MM.1S (cell line): Measurements from ENCODE around the gene INTS15.

Experiments used
- DNase-seq: peaks from one replicate; pipeline ENCODE4 v3.0.0-alpha.2; 2015
- H2AFZ ChIP-seq: fragments of 300-600 bp; sonication (generic); 2 replicates; pipeline ENCODE4 v1.6.0; 2016; ENCODE audit warnings: antibody characterized with exemption, low read length
- H3F3A ChIP-seq: fragments of 300-600 bp; sonication (generic); 2 replicates; pipeline ENCODE4 v1.6.1; 2016; ENCODE audit warnings: mild to moderate bottlenecking, antibody characterized with exemption, low read length, moderate library complexity, mixed read lengths; ENCODE audit not compliant: insufficient read depth
- H3K27ac ChIP-seq: fragments of 300-600 bp; sonication (generic); 2 replicates; pipeline ENCODE4 v1.5.1; 2016; ENCODE audit warnings: mild to moderate bottlenecking, low read length
- H3K27me3 ChIP-seq: fragments of 300-600 bp; sonication (generic); replicated peaks from 2 replicates; pipeline ENCODE4 v1.6.0; 2016; ENCODE audit warnings: low read length; ENCODE audit not compliant: insufficient read depth
- H3K36me3 ChIP-seq: fragments of 300-600 bp; sonication (generic); replicated peaks from 2 replicates; pipeline ENCODE4 v1.6.1; 2016; ENCODE audit warnings: mild to moderate bottlenecking, low read length, mixed read lengths; ENCODE audit not compliant: insufficient read depth
- H3K4me1 ChIP-seq: fragments of 300-600 bp; sonication (generic); 2 replicates; pipeline ENCODE4 v1.6.1; 2016; ENCODE audit warnings: low read length, mixed read lengths
- H3K4me2 ChIP-seq: fragments of 300-600 bp; sonication (generic); 2 replicates; pipeline ENCODE4 v1.6.0; 2016; ENCODE audit warnings: low read depth, low read length
- H3K4me3 ChIP-seq: fragments of 300-600 bp; sonication (generic); 2 replicates; pipeline ENCODE4 v1.5.1; 2016; ENCODE audit warnings: low read length, mixed read lengths
- H3K79me2 ChIP-seq: fragments of 300-600 bp; sonication (generic); 2 replicates; pipeline ENCODE4 v1.6.1; 2016; ENCODE audit warnings: mixed run types, low read length, mixed read lengths
- H3K9ac ChIP-seq: fragments of 300-600 bp; sonication (generic); 2 replicates; pipeline ENCODE4 v1.6.1; 2016; ENCODE audit warnings: low read length, mixed read lengths
- H3K9me2 ChIP-seq: fragments of 300-600 bp; sonication (generic); replicated peaks from 2 replicates; pipeline ENCODE4 v1.6.1; 2016; ENCODE audit warnings: mild to moderate bottlenecking, low read length, mixed read lengths; ENCODE audit not compliant: insufficient read depth
- H3K9me3 ChIP-seq: fragments of 300-600 bp; sonication (generic); replicated peaks from 2 replicates; pipeline ENCODE4 v1.6.1; 2016; ENCODE audit warnings: mild to moderate bottlenecking, low read length, mixed read lengths; ENCODE audit not compliant: insufficient read depth
- H4K20me1 ChIP-seq: fragments of 300-600 bp; sonication (generic); 2 replicates; pipeline ENCODE4 v1.6.1; 2016; ENCODE audit warnings: mild to moderate bottlenecking, low read length, moderate library complexity, mixed read lengths; ENCODE audit not compliant: insufficient read depth
- EZH2 ChIP-seq: fragments of 300-600 bp; sonication (generic); optimal IDR thresholded peaks from 2 replicates; pipeline ENCODE3; 2017; ENCODE audit warnings: low read depth, mild to moderate bottlenecking, antibody characterized with exemption, low read length, mixed read lengths
- EZH2phosphoT487 ChIP-seq: fragments of 300-600 bp; sonication (generic); IDR thresholded peaks from 2 replicates; pipeline ENCODE4 v1.6.1; 2018; ENCODE audit warnings: antibody characterized with exemption, low read length
- TF ChIP-seq, protein P1 (sequence below): fragments of 300-600 bp; sonication (generic); IDR thresholded peaks from 2 replicates; pipeline ENCODE4 v1.5.1; 2016; ENCODE audit warnings: antibody characterized with exemption, low read length, mixed read lengths

INTS15 gene

GRCh38 chr7:6553448-6554044, 36.3 kb upstream of the INTS15 start:
- H3K9ac ChIP-seq = no peak overlapping the region
- H3K4me1 ChIP-seq = no peaks in the 10 kb centered on the region
- no peaks in the 10 kb centered on the region for H4K20me1 ChIP-seq
- H2AFZ ChIP-seq = 0 out of 2 replicates have a peak overlapping the region, but pooled peaks have one; percentile 27
- H3K4me2 ChIP-seq = no peak overlapping the region
- no peaks in the 10 kb centered on the region for H3K27me3 ChIP-seq
- H3F3A ChIP-seq = no peaks in the 10 kb centered on the region
- H3K4me3 ChIP-seq = no peak overlapping the region
- H3K27ac ChIP-seq = no peak overlapping the region
- H3K79me2 ChIP-seq = no peaks in the 10 kb centered on the region
- H3K9me3 ChIP-seq = no peaks in the 10 kb centered on the region
- TF ChIP-seq, protein P1, sequence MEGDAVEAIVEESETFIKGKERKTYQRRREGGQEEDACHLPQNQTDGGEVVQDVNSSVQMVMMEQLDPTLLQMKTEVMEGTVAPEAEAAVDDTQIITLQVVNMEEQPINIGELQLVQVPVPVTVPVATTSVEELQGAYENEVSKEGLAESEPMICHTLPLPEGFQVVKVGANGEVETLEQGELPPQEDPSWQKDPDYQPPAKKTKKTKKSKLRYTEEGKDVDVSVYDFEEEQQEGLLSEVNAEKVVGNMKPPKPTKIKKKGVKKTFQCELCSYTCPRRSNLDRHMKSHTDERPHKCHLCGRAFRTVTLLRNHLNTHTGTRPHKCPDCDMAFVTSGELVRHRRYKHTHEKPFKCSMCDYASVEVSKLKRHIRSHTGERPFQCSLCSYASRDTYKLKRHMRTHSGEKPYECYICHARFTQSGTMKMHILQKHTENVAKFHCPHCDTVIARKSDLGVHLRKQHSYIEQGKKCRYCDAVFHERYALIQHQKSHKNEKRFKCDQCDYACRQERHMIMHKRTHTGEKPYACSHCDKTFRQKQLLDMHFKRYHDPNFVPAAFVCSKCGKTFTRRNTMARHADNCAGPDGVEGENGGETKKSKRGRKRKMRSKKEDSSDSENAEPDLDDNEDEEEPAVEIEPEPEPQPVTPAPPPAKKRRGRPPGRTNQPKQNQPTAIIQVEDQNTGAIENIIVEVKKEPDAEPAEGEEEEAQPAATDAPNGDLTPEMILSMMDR = peak; percentile 17; the same call in 1 of the 2 replicates
- TF ChIP-seq EZH2 = no peak
- no peak for DNase-seq
- no peaks in the 10 kb centered on the region for H3K36me3 ChIP-seq
- no peaks in the 10 kb centered on the region for H3K9me2 ChIP-seq

DNA sequence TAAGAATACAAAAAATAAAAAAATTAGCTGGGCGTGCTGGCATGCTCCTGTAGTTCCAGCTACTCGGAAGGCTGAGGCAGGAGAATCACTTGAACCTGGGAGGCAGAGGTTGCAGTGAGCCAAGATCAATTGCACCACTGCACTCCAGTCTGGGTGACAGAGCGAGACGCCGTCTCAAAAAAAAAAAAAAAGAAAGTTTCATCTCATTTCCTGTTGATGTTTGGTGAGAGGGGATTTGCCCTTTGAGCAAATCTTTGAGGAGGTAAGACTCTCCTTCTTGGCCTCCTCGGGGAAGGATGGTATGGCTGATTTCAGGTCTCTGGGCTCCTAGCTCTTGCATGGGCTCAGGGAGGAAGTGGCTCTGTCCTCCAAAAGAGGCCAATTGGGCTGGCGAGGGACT, 35.0 kb upstream of the INTS15 start:
- H2AFZ ChIP-seq = no peak overlapping the region
- no peaks in the 10 kb centered on the region for H3F3A ChIP-seq
- H3K9me2 ChIP-seq = no peaks in the 10 kb centered on the region
- no peak overlapping the region for H3K4me3 ChIP-seq
- TF ChIP-seq EZH2 = no peak
- no peaks in the 10 kb centered on the region for H4K20me1 ChIP-seq
- H3K9ac ChIP-seq = no peak overlapping the region
- no peak overlapping the region for H3K27ac ChIP-seq
- H3K4me1 ChIP-seq = no peaks in the 10 kb centered on the region
- DNase-seq = no peak
- no peaks in the 10 kb centered on the region for H3K9me3 ChIP-seq
- no peaks in the 10 kb centered on the region for H3K27me3 ChIP-seq
- no peak overlapping the region for H3K4me2 ChIP-seq
- H3K79me2 ChIP-seq = no peaks in the 10 kb centered on the region
- H3K36me3 ChIP-seq = no peaks in the 10 kb centered on the region

DNA sequence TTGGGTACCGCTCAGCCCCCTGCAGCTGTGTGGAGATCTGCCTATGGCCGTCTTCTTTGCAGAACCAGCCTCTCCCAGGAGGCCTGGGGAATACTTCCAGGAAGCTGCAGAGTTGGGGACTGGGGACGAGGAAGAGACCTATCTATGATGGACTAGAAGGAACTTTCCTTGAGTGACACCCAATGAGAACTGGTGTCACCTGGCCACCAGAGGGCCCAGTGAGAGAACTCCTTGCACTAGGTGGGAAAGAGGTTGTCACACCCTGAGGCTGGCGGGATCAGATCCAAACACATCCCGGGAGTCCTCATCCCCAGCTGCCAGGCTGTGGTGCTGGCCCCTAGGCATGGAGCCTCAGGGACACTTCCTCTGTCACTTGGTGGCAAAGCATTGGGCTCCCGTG, 33.6 kb upstream of the INTS15 start:
- Histone ChIP-seq H3K79me2 (no peaks in the 10 kb centered on the region), H2AFZ (no peak overlapping the region), H4K20me1 (no peaks in the 10 kb centered on the region), H3K9me2 (no peaks in the 10 kb centered on the region), H3K9ac (no peak overlapping the region), H3K27ac (no peak overlapping the region), H3K4me3 (no peak overlapping the region), H3K4me1 (no peaks in the 10 kb centered on the region), H3K4me2 (no peak overlapping the region), H3K9me3 (no peaks in the 10 kb centered on the region), H3F3A (no peaks in the 10 kb centered on the region), H3K36me3 (no peaks in the 10 kb centered on the region), H3K27me3 (no peaks in the 10 kb centered on the region)
- DNase-seq = no peak
- TF ChIP-seq EZH2phosphoT487 (no peak), EZH2 (no peak)
- TF ChIP-seq, protein P1 = peak; percentile 45

DNA sequence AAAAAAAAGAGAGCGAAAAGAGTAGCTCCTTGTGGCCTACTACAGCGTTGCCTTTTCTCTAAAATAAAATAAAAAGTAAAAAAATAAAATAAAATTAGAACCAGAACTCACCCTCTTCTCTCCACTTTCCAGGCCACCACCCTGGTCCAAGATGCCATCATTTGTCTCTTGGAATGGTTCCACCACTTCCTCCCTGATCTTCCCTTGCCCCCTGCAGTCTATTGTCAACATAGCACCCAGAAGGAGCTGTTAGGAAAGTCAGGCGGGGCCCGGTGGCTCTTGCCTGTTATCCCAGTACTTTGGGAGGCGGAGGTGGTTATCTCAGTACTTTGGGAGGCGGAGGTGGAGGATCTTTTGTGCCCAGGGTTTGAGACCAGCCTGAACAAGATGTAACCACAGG, 31.0 kb upstream of the INTS15 start:
- no peaks in the 10 kb centered on the region for H3K9me3 ChIP-seq
- no peak overlapping the region for H3K9ac ChIP-seq
- no peaks in the 10 kb centered on the region for H3F3A ChIP-seq
- no peaks in the 10 kb centered on the region for H3K9me2 ChIP-seq
- TF ChIP-seq EZH2phosphoT487 (no peak), EZH2 (no peak)
- TF ChIP-seq, protein P1 = peak; percentile 25
- H2AFZ ChIP-seq = no peak overlapping the region
- no peak overlapping the region for H3K4me3 ChIP-seq
- no peaks in the 10 kb centered on the region for H3K27me3 ChIP-seq
- no peaks in the 10 kb centered on the region for H3K4me1 ChIP-seq
- no peaks in the 10 kb centered on the region for H3K79me2 ChIP-seq
- DNase-seq = no peak
- H3K4me2 ChIP-seq = no peak overlapping the region
- no peaks in the 10 kb centered on the region for H3K36me3 ChIP-seq
- H4K20me1 ChIP-seq = no peaks in the 10 kb centered on the region
- no peak overlapping the region for H3K27ac ChIP-seq
